ENCODE data around the gene B3GNT4.
"Not testable (repeated sequence)": the region's sequence is repeated elsewhere in the genome, so short reads cannot be mapped to it uniquely, and the experiment has no call there.

The B3GNT4 gene

GRCh38 chr12:122203301-122204166, at the start of gene B3GNT4:
Gene B3GNT4 (plus strand): TSS chr12:122203709. CDS start chr12:122204619, 910 bp downstream.
- no peak for FAIRE-seq

- FAIRE-seq, result no peak
These were observed 47.8 kb upstream of the B3GNT4 start for GRCh38 chr12:122155705-122156104.

GRCh38 chr12:122158700-122159285, 44.7 kb upstream of the B3GNT4 start:
- no peak for FAIRE-seq

GRCh38 chr12:122159882-122160281, 43.6 kb upstream of the B3GNT4 start:
- no peak for FAIRE-seq

- FAIRE-seq, result no peak
These were observed 42.7 kb upstream of the B3GNT4 start for GRCh38 chr12:122160761-122161160.

GRCh38 chr12:122161682-122162081, 41.8 kb upstream of the B3GNT4 start:
- FAIRE-seq, result no peak

- no peak for FAIRE-seq
These were observed 40.5 kb upstream of the B3GNT4 start for GRCh38 chr12:122162976-122163375.

- no peak for FAIRE-seq
These were observed 36.8 kb upstream of the B3GNT4 start for GRCh38 chr12:122166422-122167349.

- FAIRE-seq, result no peak
These were observed 36.1 kb upstream of the B3GNT4 start for GRCh38 chr12:122167356-122167925.

- FAIRE-seq, result no peak
These were observed 35.0 kb upstream of the B3GNT4 start for GRCh38 chr12:122168492-122168891.

GRCh38 chr12:122171399-122171798, 32.1 kb upstream of the B3GNT4 start:
- no peak for FAIRE-seq

- no peak for FAIRE-seq
These were observed 31.1 kb upstream of the B3GNT4 start for GRCh38 chr12:122172262-122172939.

GRCh38 chr12:122174155-122174845, 29.2 kb upstream of the B3GNT4 start, which contains the start of gene IL31:
Gene IL31 (minus strand): TSS chr12:122174221. CDS start chr12:122174172, 49 bp downstream.
- FAIRE-seq, result no peak

GRCh38 chr12:122176473-122176872, 27.0 kb upstream of the B3GNT4 start:
- FAIRE-seq, result not testable (repeated sequence)

GRCh38 chr12:122182887-122183587, 20.5 kb upstream of the B3GNT4 start, which contains the start of gene LRRC43:
Gene LRRC43 (plus strand): TSS chr12:122183123. CDS start chr12:122183145, 22 bp downstream.
- FAIRE-seq, result no peak

GRCh38 chr12:122183588-122183940, 19.9 kb upstream of the B3GNT4 start:
- no peak for FAIRE-seq

- no peak for FAIRE-seq
These were observed 19.0 kb upstream of the B3GNT4 start for GRCh38 chr12:122184517-122184916.

- no peak for FAIRE-seq
These were observed 18.4 kb upstream of the B3GNT4 start for GRCh38 chr12:122185079-122185478.

GRCh38 chr12:122185494-122186082, 17.9 kb upstream of the B3GNT4 start:
- FAIRE-seq, result no peak

GRCh38 chr12:122187466-122187865, 16.0 kb upstream of the B3GNT4 start:
- no peak for FAIRE-seq

All from TTC549 (cell line).